Coronary artery (tissue), 2 donors: Measurements from ENCODE around the gene WDR19.
"Not testable (repeated sequence)": the region's sequence is repeated elsewhere in the genome, so short reads cannot be mapped to it uniquely, and the experiment has no call there.

Source experiments
- DNase-seq: peaks from one replicate; pipeline ENCODE4 v3.0.0-alpha.2; 2017; ENCODE audit warnings: low spot score
- H3K27ac ChIP-seq, 2 donors: fragments of 200-600 bp; sonication (generic); one replicate each; pipeline ENCODE4 v1.5.1; 2016 to 2019
- H3K4me3 ChIP-seq: fragments of 200-600 bp; sonication (generic); 2 replicates; pipeline ENCODE4 v1.5.1; 2016; ENCODE audit warnings: mild to moderate bottlenecking, moderate library complexity
- TF ChIP-seq, protein P1 (sequence below): fragments of 200-600 bp; sonication (generic); IDR thresholded peaks from one replicate; pipeline ENCODE4 v1.5.1; 2019; ENCODE audit warnings: antibody characterized with exemption

The WDR19 gene

DNA sequence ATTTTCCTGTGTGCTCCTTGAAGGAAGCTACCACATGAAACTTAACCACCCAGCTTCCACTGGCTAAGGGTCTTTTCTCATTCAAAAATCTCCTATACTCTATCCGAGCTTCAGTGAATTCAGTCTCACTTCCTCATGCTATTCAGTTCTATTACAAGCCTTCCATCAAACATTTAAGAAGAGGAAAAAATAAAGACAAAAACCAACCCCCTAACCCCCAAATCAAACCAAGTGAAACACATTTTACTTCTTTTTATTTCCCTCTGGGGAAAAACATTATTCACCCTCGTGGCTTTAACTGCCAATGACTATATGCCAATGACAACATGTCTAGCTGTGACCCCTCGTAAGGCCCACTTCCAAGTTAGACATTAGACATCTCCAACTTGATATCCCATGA is 16.2 kb upstream of the WDR19 start:
- TF ChIP-seq, protein P1, sequence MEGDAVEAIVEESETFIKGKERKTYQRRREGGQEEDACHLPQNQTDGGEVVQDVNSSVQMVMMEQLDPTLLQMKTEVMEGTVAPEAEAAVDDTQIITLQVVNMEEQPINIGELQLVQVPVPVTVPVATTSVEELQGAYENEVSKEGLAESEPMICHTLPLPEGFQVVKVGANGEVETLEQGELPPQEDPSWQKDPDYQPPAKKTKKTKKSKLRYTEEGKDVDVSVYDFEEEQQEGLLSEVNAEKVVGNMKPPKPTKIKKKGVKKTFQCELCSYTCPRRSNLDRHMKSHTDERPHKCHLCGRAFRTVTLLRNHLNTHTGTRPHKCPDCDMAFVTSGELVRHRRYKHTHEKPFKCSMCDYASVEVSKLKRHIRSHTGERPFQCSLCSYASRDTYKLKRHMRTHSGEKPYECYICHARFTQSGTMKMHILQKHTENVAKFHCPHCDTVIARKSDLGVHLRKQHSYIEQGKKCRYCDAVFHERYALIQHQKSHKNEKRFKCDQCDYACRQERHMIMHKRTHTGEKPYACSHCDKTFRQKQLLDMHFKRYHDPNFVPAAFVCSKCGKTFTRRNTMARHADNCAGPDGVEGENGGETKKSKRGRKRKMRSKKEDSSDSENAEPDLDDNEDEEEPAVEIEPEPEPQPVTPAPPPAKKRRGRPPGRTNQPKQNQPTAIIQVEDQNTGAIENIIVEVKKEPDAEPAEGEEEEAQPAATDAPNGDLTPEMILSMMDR = no peak
- DNase-seq = no peak
- Histone ChIP-seq H3K27ac (no peak overlapping the region), H3K4me3 (no peak overlapping the region)

DNA sequence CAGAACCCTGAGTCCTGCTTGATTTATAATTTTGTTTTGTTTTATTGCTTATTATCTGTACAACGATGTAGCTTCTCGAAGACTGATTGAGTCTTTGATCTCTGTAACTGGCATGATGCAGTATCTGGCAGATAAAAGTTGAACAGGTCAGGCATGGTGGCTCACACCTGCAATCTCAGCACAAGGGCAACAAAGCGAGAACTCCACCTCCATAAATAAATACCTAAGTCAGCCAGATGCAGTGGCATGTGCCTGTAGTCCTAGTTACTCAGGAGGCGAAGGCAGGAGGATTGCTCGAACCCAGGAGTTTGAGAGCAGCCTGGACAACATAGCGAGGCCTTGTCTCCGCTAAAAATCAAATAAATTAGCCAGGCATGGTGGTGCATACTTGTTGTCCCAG is 15.7 kb upstream of the WDR19 start:
- no peak overlapping the region for H3K27ac ChIP-seq
- TF ChIP-seq, protein P1 = no peak
- DNase-seq = no peak
- H3K4me3 ChIP-seq = no peak overlapping the region

DNA sequence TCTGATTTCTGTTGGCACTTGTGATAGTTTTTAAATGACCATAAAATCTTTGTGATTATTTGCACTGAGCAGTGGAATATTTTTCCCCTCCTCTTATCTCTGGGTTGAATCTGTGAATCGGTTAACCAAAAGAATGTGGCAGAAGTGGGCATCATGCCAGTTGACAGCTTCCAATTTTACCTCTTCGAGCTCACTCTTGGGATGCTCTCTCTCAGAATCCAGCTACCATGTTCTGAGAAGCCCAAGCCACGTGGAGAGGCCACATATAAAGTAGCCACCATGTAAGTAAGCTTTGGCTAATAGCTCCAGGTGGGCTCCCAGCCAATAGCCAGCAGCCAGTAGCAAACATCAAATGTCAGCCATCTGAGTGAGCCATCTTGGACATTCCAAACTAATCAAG is 12.9 kb upstream of the WDR19 start:
- no peak for DNase-seq
- H3K27ac ChIP-seq = no peak overlapping the region
- no peak overlapping the region for H3K4me3 ChIP-seq
- TF ChIP-seq, protein P1 = no peak

DNA sequence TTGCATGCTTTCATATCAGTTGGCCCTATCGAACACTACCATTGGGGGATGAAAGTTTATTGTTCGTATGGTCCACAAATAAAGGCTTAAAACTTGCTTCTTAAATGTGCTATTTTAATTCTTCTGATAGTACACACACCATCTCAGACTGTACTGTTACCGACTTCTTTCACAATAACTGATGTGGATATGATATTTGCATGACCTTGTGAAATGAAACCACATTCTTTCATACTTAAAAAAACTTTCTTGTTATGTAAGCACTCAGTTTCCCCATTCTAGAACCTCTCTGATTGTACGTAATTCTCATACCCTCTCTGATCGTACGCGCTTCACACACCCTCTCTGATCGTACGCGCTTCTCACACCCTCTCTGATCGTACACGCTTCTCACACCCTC is 12.0 kb upstream of the WDR19 start:
- no peak for DNase-seq
- TF ChIP-seq, protein P1 = no peak
- Histone ChIP-seq H3K4me3 (no peak overlapping the region), H3K27ac (no peak overlapping the region)

DNA sequence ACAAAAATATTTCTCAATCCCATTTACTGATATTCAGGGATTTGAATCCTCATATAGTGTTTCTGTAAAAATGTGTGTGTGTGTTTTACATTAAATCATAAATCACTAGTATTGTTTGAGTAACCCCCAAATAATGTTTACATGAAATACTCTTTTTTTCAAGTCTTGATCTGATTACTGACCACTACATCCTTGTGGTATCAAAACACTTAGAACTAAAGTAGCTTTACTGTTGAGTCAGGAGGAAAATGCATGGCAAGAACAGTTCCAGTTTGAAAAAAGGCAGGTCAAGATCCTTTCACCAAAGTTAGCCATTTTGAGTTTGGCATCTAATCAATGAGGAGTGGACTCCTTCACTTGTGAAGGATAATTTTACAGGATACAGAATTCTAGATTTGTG is 3.6 kb upstream of the WDR19 start:
- TF ChIP-seq, protein P1 = no peak
- Histone ChIP-seq H3K27ac (no peak overlapping the region), H3K4me3 (no peak overlapping the region)
- no peak for DNase-seq

DNA sequence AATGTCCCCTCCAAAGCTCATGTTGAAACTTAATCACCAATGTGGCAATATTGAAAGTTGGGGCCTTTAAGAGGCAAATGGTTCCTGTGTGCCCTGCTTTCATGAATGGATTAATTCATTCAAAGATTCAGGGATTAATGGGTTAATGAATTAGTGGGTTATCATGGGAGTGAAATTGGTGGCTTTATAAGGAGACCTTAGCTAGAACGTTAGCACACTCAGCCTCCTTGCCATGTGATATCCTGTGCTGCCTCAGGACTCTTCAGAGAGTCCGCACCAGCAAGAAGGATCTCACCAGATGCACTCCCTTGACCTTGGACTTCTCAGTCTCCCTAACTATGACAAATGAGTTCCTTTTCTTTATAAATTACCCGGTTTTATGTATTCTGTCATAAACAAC is 2.6 kb upstream of the WDR19 start:
- TF ChIP-seq, protein P1 = no peak
- Histone ChIP-seq H3K4me3 (no peak overlapping the region), H3K27ac (no peak overlapping the region)
- no peak for DNase-seq

DNA sequence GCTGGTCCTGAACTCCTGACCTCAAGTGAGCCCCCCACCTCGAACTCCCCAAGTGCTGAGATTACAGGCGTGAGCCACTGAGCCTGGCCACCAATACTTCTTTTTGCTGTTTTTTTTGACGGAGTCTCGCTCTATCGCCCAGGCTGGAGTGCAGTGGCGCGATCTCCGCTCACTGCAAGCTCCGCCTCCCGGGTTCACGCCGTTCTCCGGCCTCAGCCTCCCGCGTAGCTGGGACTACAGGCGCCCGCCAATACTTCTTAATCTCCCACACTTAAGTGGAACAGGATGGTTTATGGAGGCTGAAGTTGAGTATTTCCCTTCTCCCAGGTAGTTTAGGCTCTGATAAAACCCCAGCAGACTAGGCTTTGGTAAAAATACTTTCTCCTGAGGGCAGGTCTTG is 1.7 kb upstream of the WDR19 start:
- not testable (repeated sequence) for H3K4me3 ChIP-seq, DNase-seq, H3K27ac ChIP-seq

DNA sequence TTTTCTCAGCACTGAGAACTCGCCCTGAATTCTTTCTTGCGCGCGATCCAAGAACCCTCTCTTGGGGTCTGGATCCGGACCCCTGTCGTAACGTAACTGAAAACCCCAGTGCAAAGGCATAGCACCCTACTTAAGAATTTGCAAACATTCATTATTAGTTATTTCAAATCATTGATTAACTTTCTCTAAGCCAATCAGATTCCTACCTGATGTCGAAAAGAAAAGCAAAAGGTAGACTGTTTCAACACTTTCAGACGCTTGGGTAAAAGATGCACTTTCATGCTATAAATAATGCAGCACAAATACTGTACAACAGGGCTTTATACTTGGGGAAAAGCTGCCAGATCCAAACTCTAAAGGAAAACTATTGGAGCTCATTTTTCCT is 817 bp upstream of the WDR19 start:
- DNase-seq = no peak
- TF ChIP-seq, protein P1 = no peak
- Histone ChIP-seq H3K4me3 (peak overlapping the region; percentile 63), H3K27ac (peak overlapping the region in 1 of 2 donors; percentile 65)
